NK-92 (cell line): ENCODE results near the gene ARMC9.
"Not testable (repeated sequence)": the region's sequence is repeated elsewhere in the genome, so short reads cannot be mapped to it uniquely, and the experiment has no call there.

Source experiments
- DNase-seq: peaks from one replicate; lab custom pipeline; 2025; ENCODE audit not compliant: unreplicated experiment; lab: John Stamatoyannopoulos, UW

The ARMC9 gene

DNA sequence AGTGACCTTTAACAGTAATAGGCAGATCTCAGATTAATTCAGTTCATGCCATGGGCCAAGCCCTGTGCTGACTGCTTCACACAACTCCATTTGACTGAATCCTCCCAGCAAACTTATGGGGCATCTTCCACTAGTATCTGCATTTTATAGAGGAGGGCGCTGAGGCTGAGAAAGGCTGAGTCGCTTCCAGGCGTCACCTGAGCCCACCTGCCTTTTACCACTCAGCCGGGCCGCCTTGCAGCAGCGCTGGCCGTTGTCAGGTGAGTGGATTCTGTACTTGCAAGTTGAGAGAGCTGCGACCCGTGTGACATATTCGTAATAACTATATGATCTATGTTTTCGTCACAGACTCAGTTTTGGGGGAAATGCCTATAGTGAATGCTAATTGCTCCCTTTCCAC, 137.8 kb downstream of the ARMC9 start:
- no peak for DNase-seq

DNA sequence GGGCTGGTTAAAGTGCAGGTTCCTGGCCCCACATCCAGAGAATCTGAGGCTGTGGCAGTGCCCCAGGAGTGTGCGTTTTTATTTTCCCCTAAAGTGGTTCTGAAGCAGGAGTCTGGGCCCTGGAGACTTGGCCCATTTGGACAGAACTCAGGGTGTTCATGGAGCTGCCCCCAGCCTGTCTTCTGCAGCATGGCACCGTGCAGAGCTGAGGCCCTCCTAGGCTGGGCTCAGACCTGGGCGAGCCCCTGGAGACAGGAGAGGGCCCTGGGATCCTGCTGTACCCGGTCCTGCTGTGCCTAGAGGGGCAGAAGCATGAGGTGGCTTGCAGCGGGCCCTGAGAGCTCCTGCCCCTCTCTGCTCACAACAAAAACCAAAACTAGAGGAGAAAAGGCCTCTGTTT, 138.3 kb downstream of the ARMC9 start:
- DNase-seq, result no peak

DNA sequence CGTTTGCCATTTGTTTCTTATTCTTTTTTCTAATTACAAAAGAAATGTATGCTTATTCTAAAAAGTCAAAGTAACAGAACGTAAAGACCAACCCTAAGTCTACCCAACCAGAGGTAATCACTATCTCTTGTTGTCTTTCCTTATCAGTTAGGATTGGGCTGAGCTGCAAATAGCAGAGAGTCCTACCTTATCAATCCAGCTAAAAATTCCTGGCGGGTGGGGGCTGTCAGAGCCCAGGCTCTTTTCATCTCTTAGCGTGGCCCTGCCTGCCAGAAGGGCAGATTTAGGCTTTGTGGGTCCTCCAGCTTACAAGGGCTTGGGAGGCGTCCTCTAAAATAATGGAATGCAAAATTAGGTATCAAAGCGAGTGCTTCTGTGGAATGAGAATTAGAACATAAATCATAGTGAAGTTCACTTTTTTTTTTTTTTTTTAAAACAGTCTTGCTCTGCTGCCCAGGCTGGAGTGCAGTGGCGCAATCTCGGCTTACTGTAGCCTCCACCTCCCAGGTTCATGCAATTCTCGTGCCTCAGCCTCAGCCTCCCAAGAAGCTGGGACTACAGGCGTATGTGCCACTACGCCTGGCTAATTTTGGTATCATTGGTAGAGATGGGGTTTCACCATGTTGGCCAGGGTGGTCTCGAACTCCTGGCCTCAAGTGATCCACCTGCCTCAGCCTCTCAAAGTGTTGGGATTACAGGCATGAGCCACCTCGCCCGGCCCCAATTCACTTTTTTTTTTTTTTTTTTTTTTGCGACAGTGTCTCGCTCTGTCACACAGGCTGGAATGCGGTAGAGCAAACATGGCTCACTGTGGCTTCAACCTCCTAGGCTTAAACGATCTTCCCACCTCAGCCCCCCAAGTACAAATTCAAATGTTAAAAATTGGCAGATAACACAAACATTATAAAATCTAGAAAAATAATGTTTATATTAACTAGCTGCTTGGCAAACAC, 139.7 kb downstream of the ARMC9 start:
- DNase-seq, result no peak

DNA sequence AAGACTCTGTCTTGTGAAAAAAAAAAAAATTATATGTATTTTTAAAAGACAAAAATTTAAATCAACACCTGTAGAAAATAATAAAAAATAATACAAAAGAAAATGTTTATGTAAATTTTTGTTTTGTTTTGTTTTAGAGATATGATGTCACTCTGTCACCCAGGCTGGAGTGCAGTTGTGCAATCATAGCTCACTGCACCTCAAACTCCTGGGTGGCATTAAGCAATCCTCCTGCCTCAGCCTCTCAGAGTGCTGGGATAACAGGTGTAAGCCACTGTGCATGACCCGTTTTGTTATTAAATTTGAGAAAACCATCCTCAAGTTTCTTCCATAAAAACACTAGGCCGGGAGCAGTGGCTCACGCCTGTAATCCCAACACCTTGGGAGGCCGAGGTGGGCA, 140.9 kb downstream of the ARMC9 start:
- no peak for DNase-seq

DNA sequence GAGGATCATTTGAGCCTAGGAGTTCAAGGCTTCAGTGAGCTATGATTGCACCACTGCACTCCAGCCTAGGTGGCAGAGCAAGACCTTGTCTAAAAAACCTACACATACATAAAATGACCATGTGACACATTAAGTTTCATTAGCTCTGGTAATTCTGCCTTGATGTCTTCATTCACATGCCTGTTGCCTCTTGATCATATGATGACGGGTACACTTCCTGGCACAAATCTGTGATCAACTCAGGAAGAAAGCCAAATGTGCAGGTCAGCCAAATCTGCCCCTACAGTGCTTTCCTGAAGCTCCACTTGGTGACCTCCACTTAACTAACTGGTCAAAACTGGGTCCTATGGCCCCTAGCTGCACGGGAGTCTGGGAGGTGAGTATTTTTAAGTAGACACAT, 142.7 kb downstream of the ARMC9 start:
- DNase-seq, result no peak

DNA sequence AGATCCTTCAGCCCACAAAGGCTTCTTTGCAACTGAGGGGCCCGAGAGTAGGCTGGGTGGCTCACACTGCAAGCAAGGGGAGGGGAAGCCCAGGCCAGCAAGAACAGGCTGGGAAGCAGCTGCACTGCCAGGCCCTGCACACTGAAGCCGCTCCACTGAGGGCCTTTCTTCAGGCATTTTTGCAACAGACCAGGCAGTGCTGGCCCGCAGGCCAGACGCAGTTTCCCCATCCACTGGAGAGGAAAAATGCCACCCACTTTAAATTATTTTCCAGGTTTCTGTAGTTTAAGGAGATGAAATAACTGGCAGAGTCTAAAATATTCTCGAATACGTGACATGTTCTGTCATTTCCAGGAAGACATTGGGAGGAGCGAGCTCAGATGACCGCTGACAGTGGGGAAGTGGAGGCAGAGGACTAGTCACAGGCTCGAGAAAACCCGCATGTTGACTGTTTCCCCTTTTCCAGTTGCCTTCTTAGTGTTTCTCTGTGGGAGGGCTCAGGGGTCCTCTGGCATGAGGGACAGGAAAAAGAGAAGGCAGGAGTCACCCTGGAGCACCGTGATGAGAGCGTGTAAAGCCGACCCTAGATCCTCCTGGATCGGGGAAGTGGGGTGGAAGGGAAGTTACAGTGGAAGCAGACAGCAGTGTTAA, 143.8 kb downstream of the ARMC9 start:
- no peak for DNase-seq

DNA sequence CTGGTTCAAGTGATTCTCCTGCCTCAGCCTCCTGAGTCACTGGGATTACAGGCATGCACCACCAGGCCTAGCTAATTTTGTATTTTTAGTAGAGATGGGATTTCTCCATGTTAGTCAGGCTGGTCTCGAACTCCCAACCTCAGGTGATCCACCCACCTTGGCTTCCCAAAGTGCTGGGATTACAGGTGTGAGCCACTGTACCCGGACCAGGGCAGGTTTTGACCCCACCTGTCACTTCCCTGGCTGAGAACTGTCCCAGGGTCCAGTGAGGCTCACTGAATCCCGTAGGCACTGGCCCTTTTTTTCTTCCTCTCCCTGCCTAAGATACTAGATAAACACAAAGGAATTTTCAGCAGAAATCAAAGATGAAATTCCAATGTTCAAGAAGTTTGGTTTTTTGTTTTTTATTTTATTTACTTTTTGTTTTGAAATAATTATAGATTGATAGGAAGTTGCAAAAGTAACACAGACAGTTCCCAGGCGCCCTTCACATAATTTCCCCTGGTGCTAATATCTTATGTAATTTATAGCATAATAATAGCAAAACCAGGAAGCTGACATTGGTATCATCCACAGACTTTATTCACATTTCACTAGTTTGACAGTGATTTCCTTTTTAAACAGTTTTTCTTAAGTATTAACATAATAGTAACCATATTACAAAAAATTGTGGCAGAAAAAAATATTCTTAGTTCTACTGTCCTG, 144.7 kb downstream of the ARMC9 start:
- DNase-seq, result no peak

DNA sequence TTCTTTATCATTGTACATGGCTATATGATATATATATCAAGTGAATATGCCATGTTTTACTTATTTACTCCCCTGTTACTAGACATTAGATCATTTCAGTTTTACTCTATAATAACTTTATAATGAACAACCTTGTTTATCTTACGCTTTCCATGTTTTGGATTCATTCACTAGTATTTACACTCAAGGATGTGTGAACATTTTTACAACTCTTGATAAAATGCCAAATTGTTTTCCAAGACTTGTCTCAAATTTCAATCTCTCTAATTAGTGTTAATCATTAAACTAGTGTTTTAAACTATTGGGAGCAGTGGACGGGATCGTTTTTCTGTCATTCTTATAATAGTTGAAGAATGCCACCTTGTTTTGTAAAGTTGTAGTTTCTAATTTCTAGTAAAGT, 145.6 kb downstream of the ARMC9 start:
- no peak for DNase-seq

DNA sequence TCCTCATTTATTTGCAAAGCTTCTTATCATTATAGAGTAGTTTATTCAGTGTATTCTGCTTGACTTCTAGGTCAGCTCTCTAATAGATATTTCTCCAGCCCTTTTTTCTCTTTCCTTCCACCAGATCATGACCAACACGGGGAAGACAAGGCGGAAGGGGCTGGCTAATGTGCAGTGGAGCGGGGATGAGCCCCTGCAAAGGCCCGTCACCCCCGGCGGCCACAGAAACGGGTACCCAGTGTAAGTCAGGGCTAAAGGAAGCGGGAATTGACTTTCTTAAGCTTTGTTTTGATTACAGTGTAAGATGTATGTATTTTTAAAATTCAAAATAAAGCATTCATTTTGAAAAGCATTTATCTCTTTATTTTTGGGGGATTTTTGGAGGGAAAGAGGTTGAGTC, 146.4 kb downstream of the ARMC9 start:
- no peak for DNase-seq

DNA sequence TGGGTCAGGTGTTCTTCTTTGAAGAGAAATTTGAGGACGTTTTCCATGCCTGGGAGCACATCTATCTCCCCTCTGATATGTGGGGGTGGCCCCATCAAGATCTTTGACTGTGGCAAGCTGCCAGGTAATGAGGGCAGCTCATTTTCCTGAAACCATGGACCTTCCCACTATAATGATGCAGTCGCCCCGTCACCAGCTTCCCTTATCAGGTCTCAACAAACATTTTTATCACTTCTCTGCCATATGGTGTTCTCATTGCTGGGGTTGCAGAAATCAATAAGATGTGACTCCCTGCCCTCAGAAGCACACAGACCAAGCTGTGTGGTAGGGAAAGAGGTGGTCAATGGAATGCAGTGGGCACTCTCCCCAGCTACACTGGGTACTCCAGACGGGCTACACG, 148.7 kb downstream of the ARMC9 start:
- DNase-seq, result no peak

DNA sequence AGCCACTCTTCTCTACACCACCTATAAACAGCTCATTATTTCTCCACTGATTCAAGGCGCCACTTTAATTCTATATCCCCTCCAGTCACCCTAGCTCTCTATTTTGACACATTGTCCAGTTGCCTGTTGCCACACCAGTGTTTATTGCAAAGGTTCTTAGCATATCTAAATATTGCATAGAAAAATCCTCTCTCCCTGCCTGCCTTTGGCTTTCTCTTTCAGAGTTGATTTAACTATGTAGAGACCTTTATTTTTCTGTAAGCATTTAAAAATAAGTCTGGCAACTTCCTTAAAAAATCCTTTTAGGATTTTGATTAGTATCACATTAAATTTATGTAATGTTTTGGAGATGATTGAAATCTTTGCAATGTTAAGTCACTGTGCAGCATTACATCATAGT, 149.2 kb downstream of the ARMC9 start:
- no peak for DNase-seq

DNA sequence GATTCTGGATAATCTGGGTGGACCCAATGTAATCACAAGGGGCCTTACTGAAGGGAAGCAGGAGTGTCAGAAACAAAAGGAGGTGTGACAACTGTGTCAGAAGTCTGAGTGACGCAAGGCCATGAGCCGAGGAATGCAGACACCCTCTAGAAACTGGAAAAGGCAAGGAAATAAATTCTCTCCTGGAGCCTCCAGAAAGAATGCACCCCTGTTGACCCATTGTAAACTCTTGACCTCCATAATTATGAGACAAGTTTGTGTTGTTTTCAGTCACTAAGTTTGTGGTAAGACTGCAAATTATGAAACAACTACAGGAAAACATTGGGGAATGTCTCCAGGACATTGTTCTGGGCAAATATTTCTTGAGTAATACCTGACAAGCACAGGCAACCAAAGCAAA, 149.7 kb downstream of the ARMC9 start:
- no peak for DNase-seq

DNA sequence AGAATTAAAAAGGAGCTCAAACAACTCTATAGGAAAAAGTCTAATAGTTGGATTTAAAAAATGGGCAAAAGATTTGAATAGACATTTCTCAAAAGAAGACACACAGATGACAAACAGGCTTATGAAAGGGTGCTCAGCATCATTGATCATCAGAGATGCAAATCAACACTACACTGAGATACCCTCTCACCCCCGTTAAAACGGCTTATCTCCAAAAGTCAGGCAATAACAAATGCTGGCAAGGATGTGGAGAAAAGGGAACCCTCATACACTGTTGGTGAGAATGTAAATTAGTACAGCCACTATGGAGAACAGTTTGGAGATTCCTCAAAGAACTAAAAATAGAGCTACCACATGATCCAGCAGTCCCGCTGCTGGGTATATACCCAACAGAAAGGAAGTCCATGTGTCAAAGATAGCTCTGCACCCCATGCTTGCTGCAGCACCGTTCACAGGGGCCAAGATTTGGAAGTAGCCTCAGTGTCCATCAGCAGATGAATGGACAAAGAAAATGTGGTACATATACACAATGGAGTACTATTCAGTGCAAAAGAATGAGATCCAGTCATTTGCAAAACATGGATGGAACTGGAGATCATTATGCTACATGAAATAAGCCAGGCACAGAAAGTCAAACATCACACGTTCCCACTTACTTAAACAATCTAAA, 150.4 kb downstream of the ARMC9 start:
- DNase-seq, result no peak

DNA sequence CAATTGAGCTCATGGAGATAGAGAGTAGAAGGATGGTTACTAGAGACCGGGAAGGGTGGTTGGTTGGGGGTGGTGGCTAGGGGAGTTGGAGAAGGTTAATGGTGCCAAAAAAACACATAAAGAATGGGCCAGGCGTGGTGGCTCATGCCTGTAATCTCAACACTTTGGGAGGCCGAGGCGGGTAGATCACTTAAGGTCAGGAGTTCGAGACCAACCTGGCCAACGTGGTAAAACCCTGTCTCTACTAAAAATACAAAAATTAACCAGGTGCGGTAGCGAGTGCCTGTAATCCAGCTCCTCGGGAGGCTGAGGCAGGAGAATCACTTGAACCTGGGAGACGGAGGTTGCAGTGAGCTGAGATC, 150.9 kb downstream of the ARMC9 start:
- not testable (repeated sequence) for DNase-seq

DNA sequence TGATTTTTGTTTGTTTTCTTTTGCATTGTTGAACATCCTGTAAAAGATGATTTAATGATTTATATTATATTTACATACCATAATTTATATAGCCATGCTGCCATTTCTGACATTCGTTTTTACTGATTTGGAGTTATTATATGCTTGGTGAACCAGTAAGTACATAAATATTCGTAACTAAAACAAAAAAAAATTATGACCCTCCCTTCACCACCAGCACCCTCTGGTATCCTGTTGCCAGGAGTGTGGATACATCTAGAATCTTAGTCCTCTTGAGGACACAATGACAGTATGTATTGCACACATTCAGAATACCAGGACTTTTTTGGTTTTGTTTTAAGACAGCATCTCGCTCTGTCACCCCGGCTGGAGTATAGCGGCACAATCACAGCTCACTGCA, 153.2 kb downstream of the ARMC9 start:
- no peak for DNase-seq

DNA sequence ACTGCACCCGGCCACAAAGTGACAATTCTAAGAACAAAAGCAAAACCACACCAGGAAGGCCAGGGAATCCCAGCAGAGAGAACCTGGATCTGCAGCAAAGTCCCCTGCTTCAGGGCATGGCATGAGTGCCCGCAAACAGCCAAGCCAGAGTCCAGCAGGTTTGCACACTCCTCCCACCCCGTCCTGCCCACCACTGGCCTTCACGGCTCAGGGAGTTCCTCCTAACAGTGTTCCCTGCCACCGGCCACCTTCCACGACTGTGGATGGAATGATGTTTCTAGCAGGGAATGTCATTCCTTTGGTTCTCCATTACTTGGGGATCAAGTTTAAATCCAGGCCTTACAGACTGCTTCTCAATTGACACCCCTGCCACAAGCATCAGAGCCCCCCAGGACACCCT, 155.0 kb downstream of the ARMC9 start:
- DNase-seq, result no peak

DNA sequence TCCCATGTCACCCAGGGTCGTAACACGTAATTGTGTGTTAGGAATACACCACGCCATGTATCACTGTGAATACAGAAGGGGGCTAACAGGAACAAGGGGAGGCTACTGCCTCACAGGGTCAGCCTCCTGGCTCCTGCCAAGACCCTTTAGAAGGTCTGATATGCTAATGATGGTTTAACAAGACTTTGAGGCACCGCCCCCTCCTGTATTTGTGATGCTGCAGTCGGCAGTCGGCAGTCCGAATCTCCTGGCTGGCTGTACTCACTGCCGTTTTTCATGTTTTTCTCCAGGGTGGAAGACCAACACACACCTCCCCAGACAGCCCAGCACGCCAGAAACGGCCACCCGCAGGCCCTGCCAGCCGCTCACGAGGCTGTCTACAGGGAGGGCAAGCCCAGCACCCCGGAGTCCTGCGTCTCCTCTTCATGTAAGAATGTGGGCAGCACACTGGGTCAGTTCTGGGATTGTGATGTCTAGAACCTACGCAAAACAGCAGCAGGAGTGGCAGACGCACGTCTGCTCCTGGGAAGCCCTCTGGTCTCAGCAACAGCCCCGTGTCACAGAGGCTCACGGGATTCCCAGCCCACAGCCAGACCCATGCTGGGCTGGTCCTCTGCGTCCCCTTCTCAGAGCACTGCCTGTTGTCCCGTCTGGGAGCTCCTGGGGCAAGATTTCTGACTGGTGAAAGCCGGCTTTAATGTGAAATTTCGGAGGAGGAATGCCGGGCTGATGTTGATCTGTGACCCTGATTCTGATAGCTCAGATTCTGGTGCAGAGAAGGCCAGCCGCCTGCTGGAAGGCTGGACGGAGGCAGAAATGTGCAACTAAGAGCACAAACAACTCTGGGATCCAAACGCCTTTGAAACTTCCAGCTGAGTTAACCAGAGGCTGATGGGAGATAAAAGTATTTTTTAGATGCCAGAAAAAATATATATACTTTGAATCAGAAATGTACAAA, 157.4 kb downstream of the ARMC9 start:
- DNase-seq, result no peak

DNA sequence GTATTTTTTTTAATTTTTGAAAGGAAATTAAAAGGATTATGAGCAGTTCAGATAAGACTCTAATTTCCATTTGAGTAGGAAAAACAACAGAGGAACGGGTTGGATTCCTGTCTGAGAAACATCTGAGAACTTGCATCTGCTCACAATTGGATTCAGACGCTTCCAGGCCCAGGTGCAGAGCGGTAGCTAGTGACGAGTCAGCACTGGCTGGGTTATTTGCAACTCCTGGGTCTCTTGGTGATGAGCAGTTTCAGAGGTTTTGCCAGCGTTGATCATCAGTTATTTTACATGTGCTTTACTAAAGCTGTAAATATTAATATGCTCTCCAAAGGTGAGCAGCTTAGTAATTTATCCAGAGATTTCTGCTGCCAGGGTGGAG, 158.0 kb downstream of the ARMC9 start:
- no peak for DNase-seq

DNA sequence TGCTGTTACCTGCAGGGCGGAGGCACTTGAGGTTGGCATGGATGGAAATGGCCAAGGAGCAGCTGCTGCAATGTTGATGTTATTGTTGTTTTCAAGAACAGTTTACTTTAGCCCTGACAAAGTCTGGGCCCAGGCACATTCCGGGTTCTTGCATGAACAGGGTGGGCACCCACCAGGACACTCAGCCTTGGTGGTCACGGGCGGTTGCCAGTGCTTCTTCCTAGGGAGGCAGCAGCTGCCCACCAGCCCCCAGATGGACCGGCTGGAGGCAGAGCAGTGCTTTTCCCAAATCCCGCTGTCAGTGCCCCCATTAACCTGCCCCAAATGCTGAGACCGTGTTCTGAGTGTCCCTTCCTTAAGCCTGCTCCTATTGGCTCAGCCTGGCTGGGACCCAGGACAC, 158.6 kb downstream of the ARMC9 start:
- no peak for DNase-seq

DNA sequence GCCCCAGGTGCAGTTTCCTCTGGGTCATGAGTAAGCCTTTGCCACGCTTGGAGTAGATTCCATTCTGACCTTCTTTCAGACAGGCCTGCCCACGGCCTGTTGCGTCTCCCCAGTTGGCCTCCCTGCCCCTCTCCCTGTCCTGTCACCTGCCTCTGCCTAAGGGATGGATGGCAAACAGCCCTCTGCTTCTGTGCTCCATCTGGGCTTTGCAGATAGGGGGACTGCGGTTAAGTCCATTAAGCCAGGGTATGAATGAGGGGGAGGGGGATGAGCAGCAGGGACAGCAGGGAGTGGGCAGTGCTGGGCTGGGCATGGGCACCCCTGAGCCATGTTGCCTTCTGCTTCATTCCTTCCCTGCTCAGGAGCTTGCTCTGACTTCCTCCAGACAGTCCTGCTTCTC, 159.5 kb downstream of the ARMC9 start:
- DNase-seq, result no peak
